Mesendoderm (in vitro differentiated cells): Measurements from ENCODE around the gene ALG11.
"Not testable (repeated sequence)": the region's sequence is repeated elsewhere in the genome, so short reads cannot be mapped to it uniquely, and the experiment has no call there.

Experiments
- DNase-seq: peaks from one replicate; pipeline ENCODE4 v3.0.0; 2013
- H2AK5ac ChIP-seq: 2 replicates; pipeline ENCODE4 v1.6.1; 2013; ENCODE audit warnings: low read length, inconsistent platforms
- H2BK120ac ChIP-seq: 2 replicates; pipeline ENCODE4 v1.6.1; 2013; ENCODE audit warnings: low read depth, mild to moderate bottlenecking, low read length, moderate library complexity, mixed read lengths
- H2BK15ac ChIP-seq: replicated peaks from 2 replicates; pipeline ENCODE4 v1.6.1; 2013; ENCODE audit warnings: low read depth, mild to moderate bottlenecking, moderate library complexity
- H2BK5ac ChIP-seq: 2 replicates; pipeline ENCODE4 v1.6.1; 2013; ENCODE audit warnings: low read length, inconsistent platforms
- H3K18ac ChIP-seq: 2 replicates; pipeline ENCODE4 v1.6.1; 2013; ENCODE audit warnings: mild to moderate bottlenecking, low read length, mixed read lengths
- H3K23ac ChIP-seq: one replicate; pipeline ENCODE4 v1.6.1; 2013; ENCODE audit warnings: low read length
- H3K27ac ChIP-seq: 2 replicates; pipeline ENCODE4 v1.5.1; 2013; ENCODE audit warnings: low read depth, mild to moderate bottlenecking, inconsistent platforms, low read length, moderate library complexity
- H3K27me3 ChIP-seq: 2 replicates; pipeline ENCODE4 v1.6.1; 2013; ENCODE audit warnings: low read length, control low read depth, mild to moderate bottlenecking, inconsistent platforms; ENCODE audit not compliant: insufficient read depth, poor library complexity
- H3K36me3 ChIP-seq: 2 replicates; pipeline ENCODE4 v1.6.1; 2013; ENCODE audit warnings: low read length, inconsistent platforms; ENCODE audit not compliant: control insufficient read depth, insufficient read depth
- H3K4ac ChIP-seq: one replicate; pipeline ENCODE4 v1.6.1; 2013; ENCODE audit warnings: low read depth, mild to moderate bottlenecking, low read length, moderate library complexity
- H3K4me1 ChIP-seq: 2 replicates; pipeline ENCODE4 v1.6.1; 2013; ENCODE audit warnings: low read depth, low read length, inconsistent platforms; ENCODE audit not compliant: control insufficient read depth
- H3K4me2 ChIP-seq: 2 replicates; pipeline ENCODE4 v1.6.1; 2013; ENCODE audit warnings: low read length
- H3K4me3 ChIP-seq: 2 replicates; pipeline ENCODE4 v1.5.1; 2013; ENCODE audit warnings: mild to moderate bottlenecking, low read length
- H3K56ac ChIP-seq: one replicate; pipeline ENCODE4 v1.6.1; 2013; ENCODE audit warnings: low read length
- H3K79me1 ChIP-seq: 2 replicates; pipeline ENCODE4 v1.6.1; 2013; ENCODE audit warnings: low read length, inconsistent platforms
- H3K79me2 ChIP-seq: 2 replicates; pipeline ENCODE4 v1.6.1; 2013; ENCODE audit warnings: mild to moderate bottlenecking, low read length; ENCODE audit not compliant: control insufficient read depth, insufficient read depth
- H3K9ac ChIP-seq: 2 replicates; pipeline ENCODE4 v1.6.1; 2013; ENCODE audit warnings: low read length, inconsistent platforms
- H4K5ac ChIP-seq: one replicate; pipeline ENCODE4 v1.6.1; 2013; ENCODE audit warnings: low read length
- H4K8ac ChIP-seq: one replicate; pipeline ENCODE4 v1.6.1; 2013; ENCODE audit warnings: low read depth, mild to moderate bottlenecking, control low read depth, low read length, moderate library complexity
- WGBS: extraction: QIAGEN DNeasy Blood & Tissue Kit; methylation state at CpG from one replicate; pipeline ENCODE4 v1.1.7; 2013; ENCODE audit warnings: low lambda C conversion rate, missing lambda C conversion rate; ENCODE audit not compliant: insufficient coverage; ENCODE audit errors: extremely low coverage; 5-methylcytosine and 5-hydroxymethylcytosine counted together

ALG11 gene

GRCh38 chr13:51981355-51981754 lies 30.8 kb upstream of the ALG11 start:
- Histone ChIP-seq H2BK15ac (no peak overlapping the region), H4K5ac (no peak overlapping the region), H3K18ac (no peak overlapping the region), H3K79me2 (no peaks in the 10 kb centered on the region), H3K27me3 (no peaks in the 10 kb centered on the region), H3K79me1 (no peaks in the 10 kb centered on the region), H3K9ac (no peak overlapping the region), H3K36me3 (no peaks in the 10 kb centered on the region), H2AK5ac (no peak overlapping the region), H3K4me1 (peaks cover 5% of the 10 kb centered on the region), H3K4me3 (no peak overlapping the region), H3K27ac (no peak overlapping the region), H2BK5ac (no peak overlapping the region), H2BK120ac (no peak overlapping the region), H3K56ac (peak overlapping the region; percentile 9), H3K4me2 (no peak overlapping the region), H3K4ac (peak overlapping the region; percentile 36), H3K23ac (no peak overlapping the region), H4K8ac (no peak overlapping the region)
- DNase-seq = peak; percentile 90
- no CpG with 5 or more reads among the region's 4 CpGs for WGBS

GRCh38 chr13:51983292-51983691 lies 28.9 kb upstream of the ALG11 start:
- DNase-seq, H3K4ac ChIP-seq, H3K4me1 ChIP-seq, H2BK5ac ChIP-seq, H4K8ac ChIP-seq, H3K36me3 ChIP-seq, H3K56ac ChIP-seq, H3K4me2 ChIP-seq, H3K18ac ChIP-seq, H2AK5ac ChIP-seq, H3K79me1 ChIP-seq, H3K9ac ChIP-seq, H4K5ac ChIP-seq, H3K4me3 ChIP-seq, H2BK15ac ChIP-seq, H3K23ac ChIP-seq, H2BK120ac ChIP-seq, H3K79me2 ChIP-seq, H3K27ac ChIP-seq, H3K27me3 ChIP-seq: not testable (repeated sequence)
- WGBS = no CpG with 5 or more reads among the region's 3 CpGs

- not testable (repeated sequence) for H2BK5ac ChIP-seq, H4K5ac ChIP-seq, H3K4me1 ChIP-seq, H2AK5ac ChIP-seq, H4K8ac ChIP-seq, H3K18ac ChIP-seq, H3K4me3 ChIP-seq, H3K79me1 ChIP-seq, H3K4me2 ChIP-seq, DNase-seq, H2BK15ac ChIP-seq, H3K36me3 ChIP-seq, H3K56ac ChIP-seq, H2BK120ac ChIP-seq, H3K23ac ChIP-seq, H3K79me2 ChIP-seq, H3K27ac ChIP-seq, H3K27me3 ChIP-seq, H3K4ac ChIP-seq, H3K9ac ChIP-seq
- WGBS = no CpG with 5 or more reads among the region's 4 CpGs
Observed at GRCh38 chr13:51984904-51985303, 27.3 kb upstream of the ALG11 start.

GRCh38 chr13:51988988-51989618 lies 23.1 kb upstream of the ALG11 start:
- WGBS = no CpG with 5 or more reads among the region's 3 CpGs
- H3K18ac ChIP-seq = no peak overlapping the region
- H4K5ac ChIP-seq = no peak overlapping the region
- no peaks in the 10 kb centered on the region for H3K36me3 ChIP-seq
- no peaks in the 10 kb centered on the region for H3K27me3 ChIP-seq
- no peak overlapping the region for H2BK5ac ChIP-seq
- H3K9ac ChIP-seq = no peak overlapping the region
- no peak overlapping the region for H3K27ac ChIP-seq
- H3K4me2 ChIP-seq = no peak overlapping the region
- no peak overlapping the region for H2BK120ac ChIP-seq
- no peak overlapping the region for H2BK15ac ChIP-seq
- H2AK5ac ChIP-seq = no peak overlapping the region
- H3K79me2 ChIP-seq = no peaks in the 10 kb centered on the region
- H3K23ac ChIP-seq = no peak overlapping the region
- H3K4me3 ChIP-seq = no peak overlapping the region
- H3K4ac ChIP-seq = no peak overlapping the region
- DNase-seq = no peak
- H3K56ac ChIP-seq = no peak overlapping the region
- no peaks in the 10 kb centered on the region for H3K4me1 ChIP-seq
- no peaks in the 10 kb centered on the region for H3K79me1 ChIP-seq
- no peak overlapping the region for H4K8ac ChIP-seq

- Histone ChIP-seq H3K79me2 (no peaks in the 10 kb centered on the region), H3K4me1 (peaks cover 12% of the 10 kb centered on the region), H3K56ac (no peak overlapping the region), H3K18ac (no peak overlapping the region), H3K4me2 (no peak overlapping the region), H2BK120ac (no peak overlapping the region), H2BK15ac (no peak overlapping the region), H3K4ac (no peak overlapping the region), H2AK5ac (no peak overlapping the region), H3K79me1 (no peaks in the 10 kb centered on the region), H2BK5ac (no peak overlapping the region), H3K27me3 (no peaks in the 10 kb centered on the region), H3K4me3 (no peak overlapping the region), H3K9ac (no peak overlapping the region), H4K8ac (no peak overlapping the region), H4K5ac (no peak overlapping the region), H3K36me3 (no peaks in the 10 kb centered on the region), H3K27ac (no peak overlapping the region), H3K23ac (no peak overlapping the region)
- no peak for DNase-seq
- no CpG with 5 or more reads among the region's 2 CpGs for WGBS
Observed at GRCh38 chr13:51993713-51994112, 18.5 kb upstream of the ALG11 start.
